K562 (cell line): ENCODE measurements around the gene SNX9. TPM values are rescaled to one million over a fixed set of nuclear protein-coding genes. Genes with fewer than 3 reads are reported as not detected.

Experiments used
- CHD4 ChIP-seq: fragments of 200-600 bp; sonication (generic); IDR thresholded peaks from 3 replicates; pipeline ENCODE4 v1.6.1; 2012; ENCODE audit warnings: low read depth, mild to moderate bottlenecking, mixed read lengths, low read length, inconsistent platforms; ENCODE audit not compliant: insufficient read depth, insufficient replicate concordance, poor library complexity, severe bottlenecking
- FOXM1 ChIP-seq, 2 experiments: fragments of 450-650 bp in 1 of 2; sonication (generic) in 1 of 2; formaldehyde crosslinking in 1 of 2; IDR thresholded peaks; 2 replicates each; pipeline versions ENCODE4 v1.6.1 to v1.9.0; 2017 to 2022; ENCODE audit warnings: low read depth in 2 of 2, mild to moderate bottlenecking in 2 of 2, missing genetic modification reagents in 1 of 2, moderate library complexity in 1 of 2
- HDAC3 ChIP-seq: fragments of 450-650 bp; IDR thresholded peaks from 2 replicates; pipeline ENCODE4 v1.6.1; 2018; ENCODE audit warnings: borderline replicate concordance, mild to moderate bottlenecking, moderate library complexity; ENCODE audit not compliant: partially characterized antibody
- PCBP2 ChIP-seq: fragments of 200-400 bp; formaldehyde crosslinking; IDR thresholded peaks from 2 replicates; pipeline ENCODE4 v1.6.1; 2018; ENCODE audit warnings: low read length, low read depth, mild to moderate bottlenecking, moderate library complexity; ENCODE audit not compliant: poor library complexity, severe bottlenecking
- POLR2H ChIP-seq: IDR thresholded peaks from 2 replicates; pipeline ENCODE4 v1.6.1; 2016; ENCODE audit warnings: missing genetic modification characterization, low read depth, mild to moderate bottlenecking, control low read depth, missing compliant biosample characterization, moderate library complexity
- RBM25 ChIP-seq: fragments of 200-400 bp; formaldehyde crosslinking; IDR thresholded peaks from 2 replicates; pipeline ENCODE4 v1.6.1; 2018; ENCODE audit warnings: low read length, low read depth, moderate library complexity; ENCODE audit not compliant: severe bottlenecking
- RBM39 ChIP-seq: fragments of 200-400 bp; formaldehyde crosslinking; optimal IDR thresholded peaks from 2 replicates; pipeline ENCODE3; 2018; ENCODE audit warnings: low read depth, low read length
- STAT5A ChIP-seq: IDR thresholded peaks from 2 replicates; pipeline ENCODE4 v1.6.1; 2012; ENCODE audit warnings: low read length, inconsistent platforms, borderline replicate concordance
- TARDBP ChIP-seq: fragments of 450-650 bp; IDR thresholded peaks from 2 replicates; pipeline ENCODE4 v1.6.1; 2016
- THRAP3 ChIP-seq: fragments of 450-650 bp; IDR thresholded peaks from 2 replicates; pipeline ENCODE4 v1.6.1; 2016; ENCODE audit warnings: mild to moderate bottlenecking, inconsistent platforms, borderline replicate concordance
- YY1 ChIP-seq, 3 experiments: IDR thresholded peaks; 2 replicates each; pipeline ENCODE4 v1.6.1; 2011; ENCODE audit warnings: low read length in 2 of 3, mild to moderate bottlenecking in 2 of 3, moderate library complexity in 2 of 3, borderline replicate concordance in 1 of 3, control low read depth in 1 of 3, low read depth in 1 of 3; ENCODE audit not compliant: insufficient read depth in 3 of 3, insufficient replicate concordance in 2 of 3, control insufficient read depth in 1 of 3, insufficient read length in 1 of 3; ENCODE audit errors: extremely low read depth in 1 of 3
- ZNF174 ChIP-seq: fragments of 250-450 bp; sonication (Bioruptor Pico); IDR thresholded peaks from 2 replicates; pipeline ENCODE4 v1.4.0; 2020; ENCODE audit warnings: mild to moderate bottlenecking
- ZNF444 ChIP-seq: fragments of 250-450 bp; sonication (Bioruptor Pico); IDR thresholded peaks from 2 replicates; pipeline ENCODE4 v1.4.0; 2020; ENCODE audit warnings: mild to moderate bottlenecking, moderate library complexity
- ZNF764 ChIP-seq: fragments of 250-450 bp; sonication (Bioruptor Pico); IDR thresholded peaks from 2 replicates; pipeline ENCODE4 v1.4.0; 2020; ENCODE audit warnings: low read depth, mild to moderate bottlenecking, moderate library complexity
- polyA plus RNA-seq, 8 experiments: library from polyadenylated mRNA; depleted of rRNA in 4 of 8; stranded (reverse) in 5 of 8; unstranded in 3 of 8; fragments of >200 nt; fragmentation: Nextera tagmentation in 2 of 8; fragmentation: Illumina TruSeq in 1 of 8; extraction: Ambion mirVana in 2 of 8; extraction: Trizol in 1 of 8; gene quantifications; 2 replicates each; pipeline versions ENCODE4 v1.2.1 to v1.2.3, GENCODE V29; 2011 to 2014; ENCODE audit warnings: inconsistent platforms in 1 of 8, missing spikeins in 1 of 8
- total RNA-seq, 7 experiments: library from RNA; depleted of rRNA in 6 of 7; stranded (reverse); fragments of >200 nt in 6 of 7; fragmentation: Illumina TruSeq in 2 of 7; extraction: Trizol in 2 of 7; gene quantifications; 2 replicates each; pipeline versions ENCODE4 v1.2.1 to v1.2.3, GENCODE V29; 2011 to 2021; ENCODE audit warnings: low replicate concordance in 1 of 7
- TF ChIP-seq, protein P1 (sequence below): sonication (generic); formaldehyde crosslinking; IDR thresholded peaks from 2 replicates; pipeline ENCODE4 v1.8.0; 2022; ENCODE audit warnings: mild to moderate bottlenecking, missing genetic modification reagents
- TF ChIP-seq, protein P2 (sequence below): fragments of 250-450 bp; sonication (Bioruptor Pico); IDR thresholded peaks from 2 replicates; pipeline ENCODE4 v1.8.0; 2021; ENCODE audit warnings: moderate library complexity, mild to moderate bottlenecking, inconsistent platforms
- TF ChIP-seq, protein P3 (sequence below): sonication (generic); IDR thresholded peaks from 2 replicates; pipeline ENCODE4 v1.6.1; 2016
- TF ChIP-seq, protein P4 (sequence below): fragments of 450-650 bp; IDR thresholded peaks from 2 replicates; pipeline ENCODE4 v1.6.1; 2016; ENCODE audit warnings: borderline replicate concordance

Gene SNX9
- total and polyA plus RNA-seq, 9 of the 15 experiments (the other 6 are each of a cell fraction or from before 2014, with no cell fraction given) = 6.0 to 81.7 (median 57.1) TPM

DNA sequence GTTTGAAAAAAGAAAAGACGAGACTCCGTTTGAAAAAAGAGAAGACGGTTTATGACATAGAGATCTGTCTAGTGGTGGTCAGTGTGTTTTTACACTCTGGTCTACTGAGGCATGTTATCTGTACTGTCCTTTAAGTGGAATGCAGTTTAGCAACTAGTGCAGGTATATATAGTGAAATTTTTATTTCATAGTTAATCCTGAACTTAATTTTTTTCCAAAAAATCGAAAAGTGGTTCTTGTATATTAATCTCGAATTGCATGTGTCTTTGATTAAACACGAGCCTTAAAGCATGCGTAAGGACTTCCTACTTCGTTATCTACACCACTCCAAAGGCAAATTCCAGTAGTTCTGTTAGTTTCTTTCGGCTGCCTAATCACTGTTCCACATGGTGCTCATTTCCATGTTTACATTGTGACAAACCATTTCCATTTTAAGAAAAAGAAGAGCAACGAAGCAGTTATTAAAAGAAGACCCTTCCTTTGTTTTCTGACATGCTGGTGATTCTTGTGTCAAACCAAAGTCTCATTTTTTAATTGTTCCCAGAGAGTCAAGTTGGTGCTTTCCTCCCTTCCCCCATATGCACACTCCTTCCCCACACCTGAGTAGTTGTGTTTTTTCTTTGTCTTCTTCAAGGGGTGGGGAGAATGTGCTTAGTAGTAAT is 2.3 kb downstream of the SNX9 start (continued):
- TF ChIP-seq ZNF444 (CRISPR knock-in tag) (no peak), HDAC3 (peak; percentile 86), RBM39 (no peak), POLR2H (tag) (peak; percentile 53), THRAP3 (no peak; the same call in 1 of the 2 replicates), ZNF764 (CRISPR knock-in tag) (no peak), PCBP2 (no peak), ZNF174 (CRISPR knock-in tag) (no peak), CHD4 (no peak), FOXM1 (IDR thresholded peaks at IDR 0.05; ENCODE audit: low read depth) (peak; percentile 76), FOXM1 (CRISPR knock-in tag; IDR thresholded peaks at IDR 0.05; ENCODE audit: low read depth) (no peak), YY1 (IDR thresholded peaks at IDR 0.05; ENCODE audit: borderline replicate concordance in 1 of 3, control insufficient read depth in 1 of 3, extremely low read depth in 1 of 3, insufficient read depth in 3 of 3, insufficient read length in 1 of 3, insufficient replicate concordance in 2 of 3, low read depth in 1 of 3, low read length in 2 of 3) (peak in 1 of 3 experiments; percentile 18), STAT5A (peak; percentile 72), RBM25 (no peak), TARDBP (no peak)
- TF ChIP-seq, protein P1, sequence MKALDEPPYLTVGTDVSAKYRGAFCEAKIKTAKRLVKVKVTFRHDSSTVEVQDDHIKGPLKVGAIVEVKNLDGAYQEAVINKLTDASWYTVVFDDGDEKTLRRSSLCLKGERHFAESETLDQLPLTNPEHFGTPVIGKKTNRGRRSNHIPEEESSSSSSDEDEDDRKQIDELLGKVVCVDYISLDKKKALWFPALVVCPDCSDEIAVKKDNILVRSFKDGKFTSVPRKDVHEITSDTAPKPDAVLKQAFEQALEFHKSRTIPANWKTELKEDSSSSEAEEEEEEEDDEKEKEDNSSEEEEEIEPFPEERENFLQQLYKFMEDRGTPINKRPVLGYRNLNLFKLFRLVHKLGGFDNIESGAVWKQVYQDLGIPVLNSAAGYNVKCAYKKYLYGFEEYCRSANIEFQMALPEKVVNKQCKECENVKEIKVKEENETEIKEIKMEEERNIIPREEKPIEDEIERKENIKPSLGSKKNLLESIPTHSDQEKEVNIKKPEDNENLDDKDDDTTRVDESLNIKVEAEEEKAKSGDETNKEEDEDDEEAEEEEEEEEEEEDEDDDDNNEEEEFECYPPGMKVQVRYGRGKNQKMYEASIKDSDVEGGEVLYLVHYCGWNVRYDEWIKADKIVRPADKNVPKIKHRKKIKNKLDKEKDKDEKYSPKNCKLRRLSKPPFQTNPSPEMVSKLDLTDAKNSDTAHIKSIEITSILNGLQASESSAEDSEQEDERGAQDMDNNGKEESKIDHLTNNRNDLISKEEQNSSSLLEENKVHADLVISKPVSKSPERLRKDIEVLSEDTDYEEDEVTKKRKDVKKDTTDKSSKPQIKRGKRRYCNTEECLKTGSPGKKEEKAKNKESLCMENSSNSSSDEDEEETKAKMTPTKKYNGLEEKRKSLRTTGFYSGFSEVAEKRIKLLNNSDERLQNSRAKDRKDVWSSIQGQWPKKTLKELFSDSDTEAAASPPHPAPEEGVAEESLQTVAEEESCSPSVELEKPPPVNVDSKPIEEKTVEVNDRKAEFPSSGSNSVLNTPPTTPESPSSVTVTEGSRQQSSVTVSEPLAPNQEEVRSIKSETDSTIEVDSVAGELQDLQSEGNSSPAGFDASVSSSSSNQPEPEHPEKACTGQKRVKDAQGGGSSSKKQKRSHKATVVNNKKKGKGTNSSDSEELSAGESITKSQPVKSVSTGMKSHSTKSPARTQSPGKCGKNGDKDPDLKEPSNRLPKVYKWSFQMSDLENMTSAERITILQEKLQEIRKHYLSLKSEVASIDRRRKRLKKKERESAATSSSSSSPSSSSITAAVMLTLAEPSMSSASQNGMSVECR (CRISPR knock-in tag) = peak; percentile 24; the same call in 1 of the 2 replicates
- TF ChIP-seq, protein P2, sequence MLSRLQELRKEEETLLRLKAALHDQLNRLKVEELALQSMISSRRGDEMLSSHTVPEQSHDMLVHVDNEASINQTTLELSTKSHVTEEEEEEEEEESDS = no peak
- TF ChIP-seq, protein P3, sequence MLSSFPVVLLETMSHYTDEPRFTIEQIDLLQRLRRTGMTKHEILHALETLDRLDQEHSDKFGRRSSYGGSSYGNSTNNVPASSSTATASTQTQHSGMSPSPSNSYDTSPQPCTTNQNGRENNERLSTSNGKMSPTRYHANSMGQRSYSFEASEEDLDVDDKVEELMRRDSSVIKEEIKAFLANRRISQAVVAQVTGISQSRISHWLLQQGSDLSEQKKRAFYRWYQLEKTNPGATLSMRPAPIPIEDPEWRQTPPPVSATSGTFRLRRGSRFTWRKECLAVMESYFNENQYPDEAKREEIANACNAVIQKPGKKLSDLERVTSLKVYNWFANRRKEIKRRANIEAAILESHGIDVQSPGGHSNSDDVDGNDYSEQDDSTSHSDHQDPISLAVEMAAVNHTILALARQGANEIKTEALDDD = peak; percentile 35; the same call in 1 of the 2 replicates
- TF ChIP-seq, protein P4, sequence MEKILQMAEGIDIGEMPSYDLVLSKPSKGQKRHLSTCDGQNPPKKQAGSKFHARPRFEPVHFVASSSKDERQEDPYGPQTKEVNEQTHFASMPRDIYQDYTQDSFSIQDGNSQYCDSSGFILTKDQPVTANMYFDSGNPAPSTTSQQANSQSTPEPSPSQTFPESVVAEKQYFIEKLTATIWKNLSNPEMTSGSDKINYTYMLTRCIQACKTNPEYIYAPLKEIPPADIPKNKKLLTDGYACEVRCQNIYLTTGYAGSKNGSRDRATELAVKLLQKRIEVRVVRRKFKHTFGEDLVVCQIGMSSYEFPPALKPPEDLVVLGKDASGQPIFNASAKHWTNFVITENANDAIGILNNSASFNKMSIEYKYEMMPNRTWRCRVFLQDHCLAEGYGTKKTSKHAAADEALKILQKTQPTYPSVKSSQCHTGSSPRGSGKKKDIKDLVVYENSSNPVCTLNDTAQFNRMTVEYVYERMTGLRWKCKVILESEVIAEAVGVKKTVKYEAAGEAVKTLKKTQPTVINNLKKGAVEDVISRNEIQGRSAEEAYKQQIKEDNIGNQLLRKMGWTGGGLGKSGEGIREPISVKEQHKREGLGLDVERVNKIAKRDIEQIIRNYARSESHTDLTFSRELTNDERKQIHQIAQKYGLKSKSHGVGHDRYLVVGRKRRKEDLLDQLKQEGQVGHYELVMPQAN = peak; percentile 68; the same call in 1 of the 2 replicates
